ENCODE results near the gene UMODL1. TPM values are rescaled to one million over a fixed set of nuclear protein-coding genes. Genes with fewer than 3 reads are reported as not detected.

UMODL1 gene
- total RNA-seq, 1 donor from 2014 or later = not detected

DNA sequence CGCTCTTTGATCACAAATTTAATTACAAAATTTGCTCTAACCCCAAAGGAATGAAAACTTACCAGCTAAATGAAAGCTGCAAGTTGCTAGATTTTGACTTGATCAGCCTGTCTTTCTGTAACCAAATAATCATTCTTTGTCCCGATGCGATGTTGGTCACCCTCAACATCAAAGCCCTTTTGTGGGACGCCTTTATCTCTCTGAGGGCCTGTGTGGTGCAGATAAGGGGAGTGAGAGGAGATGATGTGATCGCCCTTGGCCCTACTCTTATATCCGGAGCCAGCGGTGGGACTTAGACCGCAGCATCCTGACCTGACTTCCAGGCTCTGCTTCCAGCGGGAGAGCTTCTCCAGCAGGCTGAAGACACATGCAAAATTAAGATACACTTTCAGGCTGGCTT, 19.3 kb upstream of the UMODL1 start:
- Histone ChIP-seq H3K36me3 (ENCODE audit: control insufficient read depth, insufficient read depth, low read length) (no peaks in the 10 kb centered on the region), H3K4me3 (ENCODE audit: low read depth, low read length) (no peak overlapping the region), H3K27me3 (ENCODE audit: control insufficient read depth, insufficient read depth, low read length) (peaks cover 3% of the 10 kb centered on the region)
- no peak for DNase-seq (ENCODE audit: low read depth)
- no peak for TF ChIP-seq CTCF (IDR thresholded peaks at IDR 0.05; ENCODE audit: insufficient read depth, low read length, poor library complexity, severe bottlenecking)

DNA sequence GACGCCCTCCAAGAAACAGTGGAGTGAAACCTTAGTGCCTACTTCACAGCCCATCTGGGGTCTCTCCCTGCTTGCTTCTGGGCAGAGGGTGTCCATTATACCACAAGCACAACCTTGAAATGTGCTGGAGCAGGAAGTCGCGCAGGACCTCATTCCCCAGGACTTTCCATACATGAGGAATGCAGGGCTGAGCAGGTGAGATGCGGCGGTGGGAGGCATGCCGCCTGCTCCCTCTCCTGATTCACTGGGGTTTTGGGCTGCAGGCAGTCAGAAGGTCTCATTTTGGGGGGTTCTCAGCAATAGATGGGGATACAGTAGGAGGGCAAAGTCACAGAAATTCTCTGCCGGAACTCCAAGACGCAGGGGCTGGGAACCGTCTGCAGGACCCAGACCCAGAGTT, 15.7 kb upstream of the UMODL1 start:
- no peak for DNase-seq (ENCODE audit: low read depth)
- peaks cover 3% of the 10 kb centered on the region for H3K27me3 ChIP-seq (ENCODE audit: control insufficient read depth, insufficient read depth, low read length)
- no peak overlapping the region for H3K4me3 ChIP-seq (ENCODE audit: low read depth, low read length)
- no peak for TF ChIP-seq CTCF (IDR thresholded peaks at IDR 0.05; ENCODE audit: insufficient read depth, low read length, poor library complexity, severe bottlenecking)
- no peaks in the 10 kb centered on the region for H3K36me3 ChIP-seq (ENCODE audit: control insufficient read depth, insufficient read depth, low read length)

DNA sequence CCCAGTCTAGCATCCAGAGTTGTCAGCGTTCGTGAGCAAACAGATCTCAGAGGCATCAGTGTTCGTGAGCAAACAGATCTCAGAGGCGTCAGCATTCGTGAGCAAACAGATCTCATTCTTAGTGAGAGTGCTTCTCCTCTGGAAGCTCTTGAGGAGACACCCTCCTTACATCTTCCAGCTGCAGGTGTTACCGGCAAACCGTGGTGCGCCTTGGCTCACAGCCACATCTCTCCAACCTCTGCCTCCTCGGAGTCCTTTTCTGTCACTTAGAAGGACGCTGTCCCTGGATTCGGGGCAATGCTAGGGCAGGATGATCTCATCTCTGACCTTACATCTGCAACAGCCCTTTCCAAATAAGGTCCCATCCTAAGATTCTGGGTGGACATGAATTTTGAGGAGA, 14.6 kb upstream of the UMODL1 start:
- Histone ChIP-seq H3K27me3 (ENCODE audit: control insufficient read depth, insufficient read depth, low read length) (peaks cover 3% of the 10 kb centered on the region), H3K36me3 (ENCODE audit: control insufficient read depth, insufficient read depth, low read length) (no peaks in the 10 kb centered on the region), H3K4me3 (ENCODE audit: low read depth, low read length) (no peak overlapping the region)
- no peak for DNase-seq (ENCODE audit: low read depth)
- no peak for TF ChIP-seq CTCF (IDR thresholded peaks at IDR 0.05; ENCODE audit: insufficient read depth, low read length, poor library complexity, severe bottlenecking)

DNA sequence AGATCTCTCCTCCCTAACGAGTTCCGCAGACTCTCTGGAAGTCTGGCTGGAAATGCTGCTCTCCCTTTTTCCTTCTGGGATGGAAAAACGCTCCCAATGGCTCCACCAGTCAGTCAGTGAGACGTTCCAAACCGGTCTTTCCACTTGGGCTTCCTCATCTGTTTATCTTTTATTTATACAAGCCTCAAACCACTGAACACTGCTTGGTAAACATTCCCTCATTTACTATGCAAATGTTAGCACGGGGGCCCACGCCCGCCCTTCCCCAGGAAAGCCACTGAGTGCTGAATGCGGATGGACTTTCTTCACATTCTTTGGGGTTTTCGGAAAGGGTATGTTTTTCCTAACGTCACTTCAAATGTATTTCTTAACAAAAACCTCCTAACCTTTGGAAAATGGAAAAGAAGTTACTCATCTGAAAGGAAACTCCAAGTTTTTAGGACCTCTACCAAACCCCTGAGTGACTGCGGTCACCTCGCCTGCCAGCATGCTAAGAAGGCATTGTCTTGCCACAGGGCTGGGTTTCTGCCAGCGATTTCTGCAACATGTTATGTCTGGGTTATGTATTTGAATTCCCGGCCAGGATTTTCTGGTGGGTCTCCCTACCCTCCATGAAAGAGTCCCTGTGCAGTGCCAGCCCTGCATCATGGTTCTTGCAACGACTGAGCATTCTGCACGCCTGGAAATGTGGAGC, 14.0 kb upstream of the UMODL1 start:
- no peak for DNase-seq (ENCODE audit: low read depth)
- H3K27me3 ChIP-seq (ENCODE audit: control insufficient read depth, insufficient read depth, low read length) = peaks cover 3% of the 10 kb centered on the region
- no peaks in the 10 kb centered on the region for H3K36me3 ChIP-seq (ENCODE audit: control insufficient read depth, insufficient read depth, low read length)
- no peak overlapping the region for H3K4me3 ChIP-seq (ENCODE audit: low read depth, low read length)
- TF ChIP-seq CTCF (IDR thresholded peaks at IDR 0.05; ENCODE audit: insufficient read depth, low read length, poor library complexity, severe bottlenecking) = no peak

DNA sequence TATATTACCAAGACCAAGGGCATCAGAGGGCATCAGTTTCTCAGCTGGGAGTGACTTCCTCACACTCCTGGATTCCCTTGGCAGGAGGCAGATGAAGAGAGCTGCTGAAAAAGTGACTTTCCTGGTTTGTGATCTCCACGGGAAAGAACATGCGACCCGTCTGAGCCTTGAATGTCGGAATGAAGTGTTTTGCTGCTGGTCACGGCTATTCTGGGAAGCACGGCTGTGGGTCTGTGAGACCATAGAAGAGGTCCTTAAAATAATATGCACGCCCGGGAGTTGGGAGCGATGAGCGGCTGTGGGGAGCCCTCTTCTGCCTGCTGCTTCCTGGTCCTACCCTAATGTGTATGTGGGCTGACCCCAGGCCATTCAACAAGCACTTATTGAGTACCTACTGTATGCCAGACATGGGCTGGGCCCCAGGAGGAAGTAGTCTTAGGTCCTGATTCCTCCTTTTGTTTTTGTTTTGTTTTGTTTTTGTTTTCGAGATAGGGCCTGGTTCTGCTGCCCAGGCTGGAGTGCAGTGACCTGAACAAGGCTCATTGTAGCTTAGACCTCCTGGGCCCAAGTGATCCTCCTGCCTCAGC, 13.2 kb upstream of the UMODL1 start:
- no peak for TF ChIP-seq CTCF (IDR thresholded peaks at IDR 0.05; ENCODE audit: insufficient read depth, low read length, poor library complexity, severe bottlenecking)
- no peak overlapping the region for H3K4me3 ChIP-seq (ENCODE audit: low read depth, low read length)
- DNase-seq (ENCODE audit: low read depth) = no peak

More for the DNA sequence above, 13.2 kb upstream of the UMODL1 start:
- Histone ChIP-seq H3K27me3 (ENCODE audit: control insufficient read depth, insufficient read depth, low read length) (peaks cover 5% of the 10 kb centered on the region), H3K36me3 (ENCODE audit: control insufficient read depth, insufficient read depth, low read length) (no peaks in the 10 kb centered on the region)
